Kidney capillary endothelial cell (primary cell): ENCODE data around the gene PLEKHG1.

ENCODE experiments used
- DNase-seq: peaks from one replicate; pipeline ENCODE4 v3.0.0-alpha.2; 2018; ENCODE audit warnings: low spot score

PLEKHG1 gene

DNA sequence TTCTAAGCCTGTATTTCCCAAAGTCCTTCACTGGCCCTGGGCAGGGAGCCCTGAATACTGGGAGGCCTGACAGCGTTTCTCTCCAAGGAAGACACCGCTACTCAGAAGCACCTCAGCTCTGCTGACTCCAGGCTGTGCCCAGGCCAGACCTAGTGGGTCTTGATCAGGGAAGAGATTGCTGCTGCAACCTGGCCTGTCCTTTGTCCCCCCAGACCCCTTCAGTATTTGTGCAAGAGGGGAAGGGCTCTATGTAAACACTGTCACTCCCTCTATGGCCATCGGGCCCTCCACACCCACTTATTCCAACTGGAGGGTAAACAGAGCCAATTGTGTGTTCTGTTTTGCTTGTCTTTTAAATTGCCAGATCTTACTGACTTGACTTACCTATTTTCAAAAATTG, 20.6 kb downstream of the PLEKHG1 start:
- DNase-seq = no peak

GRCh38 chr6:150620763-150621162, 21.1 kb downstream of the PLEKHG1 start:
- no peak for DNase-seq

DNA sequence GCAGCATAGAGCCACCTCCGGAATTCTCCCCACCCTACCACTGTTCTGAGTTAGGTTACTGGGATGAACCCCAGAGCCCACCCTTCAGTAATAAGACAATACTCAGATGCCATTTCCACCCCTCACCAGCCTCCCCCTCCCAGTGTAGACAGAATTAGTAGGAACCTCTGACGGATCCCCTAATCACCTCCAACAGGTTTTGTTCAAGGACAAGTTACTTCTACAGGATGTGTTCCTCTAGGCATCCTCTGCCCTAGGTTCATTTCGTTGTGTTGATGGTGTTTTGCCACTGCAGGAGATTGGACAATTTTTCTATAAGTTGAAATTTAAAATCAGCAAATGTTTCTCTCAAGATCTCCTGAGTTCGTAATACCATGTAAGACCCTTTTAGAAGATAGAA, 22.8 kb downstream of the PLEKHG1 start:
- DNase-seq = no peak

DNA sequence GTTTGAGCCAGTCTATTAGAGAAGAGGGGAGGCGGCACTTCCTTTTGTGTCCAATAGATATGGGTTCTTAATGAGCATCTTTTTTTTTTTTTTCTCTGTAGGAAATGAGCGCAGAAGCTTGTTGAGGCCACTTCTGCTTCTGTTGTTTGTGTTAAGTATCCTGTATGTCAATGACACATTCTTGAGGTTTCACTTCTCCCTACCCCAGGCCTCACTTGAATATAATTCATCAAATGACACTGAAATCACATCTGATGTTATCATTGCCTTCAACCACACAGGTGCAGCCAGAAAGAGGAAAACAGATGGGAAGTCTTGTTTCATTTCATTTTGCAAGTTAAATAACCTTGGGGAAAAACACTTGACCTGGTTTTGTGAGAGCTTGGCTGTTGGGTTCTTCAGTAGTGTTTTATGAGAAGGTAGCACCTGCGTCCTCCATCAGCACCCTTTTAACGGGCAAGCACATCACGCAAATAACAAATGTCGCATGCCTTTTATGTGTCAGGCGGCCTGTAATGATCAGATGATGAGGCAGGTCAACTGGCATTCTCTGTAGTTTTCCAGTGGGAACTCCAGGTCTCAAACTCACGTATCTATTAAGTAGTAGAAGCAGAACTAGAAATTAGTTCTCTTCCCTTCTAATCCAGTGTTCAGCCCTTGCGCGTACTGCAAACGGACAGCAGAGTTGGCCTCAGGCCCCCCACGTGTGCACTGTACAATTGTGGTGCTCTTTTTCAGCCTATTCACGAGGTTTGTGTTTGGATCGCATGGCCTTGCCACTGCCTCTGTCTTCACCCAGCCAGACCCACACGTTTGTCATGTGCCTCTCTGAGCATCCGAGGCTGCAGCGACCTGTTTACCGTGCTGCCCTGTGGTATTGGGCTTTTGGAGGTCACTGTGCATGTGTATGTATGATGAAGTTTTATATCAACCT, 23.5 kb downstream of the PLEKHG1 start:
- peak; percentile 65 for DNase-seq

DNA sequence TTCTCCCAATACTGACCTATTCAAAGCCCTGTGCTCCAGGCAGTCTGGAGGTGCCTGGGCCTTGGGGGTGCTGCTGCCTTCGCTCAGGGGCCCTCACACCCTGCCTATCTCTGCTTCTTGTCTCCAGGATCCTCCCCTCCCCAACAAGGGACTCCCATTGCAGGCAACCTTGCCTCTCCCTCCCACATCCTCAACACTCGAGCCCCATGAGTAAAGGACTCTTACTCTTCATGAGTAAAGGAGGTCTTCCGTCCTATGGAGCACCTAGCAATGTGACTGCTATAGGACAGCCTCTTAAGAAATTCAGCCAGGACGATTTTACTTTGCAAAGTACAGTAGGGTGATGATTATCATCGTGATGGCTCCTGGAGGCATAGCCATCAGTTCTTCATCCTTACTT, 24.5 kb downstream of the PLEKHG1 start:
- DNase-seq = no peak

- no peak for DNase-seq
These were observed 26.2 kb downstream of the PLEKHG1 start for GRCh38 chr6:150625927-150626326.

GRCh38 chr6:150627154-150627553, 27.5 kb downstream of the PLEKHG1 start:
- no peak for DNase-seq

DNA sequence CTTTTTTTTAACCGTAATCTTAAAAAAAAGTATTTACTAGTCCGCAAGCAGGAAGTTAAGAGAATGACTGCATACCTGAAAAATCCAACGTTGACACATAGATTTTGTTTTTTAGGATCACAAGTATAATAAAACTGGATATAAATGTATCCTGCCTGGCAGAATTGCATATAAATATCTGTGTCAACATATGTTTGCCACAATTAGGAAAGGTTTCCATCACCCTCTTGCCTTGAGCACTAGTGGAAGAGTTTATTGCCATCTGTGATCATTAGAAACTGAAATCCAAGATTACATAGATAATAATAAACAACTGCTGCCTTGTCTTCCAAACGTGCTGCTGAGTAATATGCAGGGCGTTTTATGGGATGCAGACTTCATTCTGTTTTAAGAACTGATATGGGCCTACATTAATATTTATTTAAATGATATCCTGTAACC, 27.9 kb downstream of the PLEKHG1 start:
- DNase-seq = peak; percentile 49

- no peak for DNase-seq
These were observed 29.2 kb downstream of the PLEKHG1 start for GRCh38 chr6:150628908-150629307.

- no peak for DNase-seq
These were observed 31.7 kb downstream of the PLEKHG1 start for GRCh38 chr6:150631283-150631983.

- DNase-seq = no peak
These were observed 32.4 kb downstream of the PLEKHG1 start for GRCh38 chr6:150631984-150632642.

GRCh38 chr6:150632785-150633485, 33.2 kb downstream of the PLEKHG1 start:
- no peak for DNase-seq

GRCh38 chr6:150633486-150633834, 33.8 kb downstream of the PLEKHG1 start:
- DNase-seq = no peak

- DNase-seq = no peak
These were observed 34.7 kb downstream of the PLEKHG1 start for GRCh38 chr6:150634176-150634963.

DNA sequence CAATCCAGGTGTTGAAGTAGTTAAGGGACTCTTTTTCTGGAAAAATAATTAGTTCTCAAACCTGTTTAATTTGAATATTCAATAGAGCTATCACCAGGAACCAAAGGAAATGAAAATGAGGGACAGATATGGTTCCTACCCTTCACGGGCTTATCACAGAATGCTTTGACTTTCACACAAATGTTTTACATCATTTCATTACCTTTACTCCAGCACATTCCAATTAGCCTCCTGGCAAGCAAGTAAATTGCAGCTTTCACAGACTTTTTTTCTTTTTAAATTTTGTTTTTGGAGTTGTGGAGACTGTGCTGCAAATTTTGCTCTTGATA, 35.2 kb downstream of the PLEKHG1 start:
- no peak for DNase-seq

GRCh38 chr6:150635906-150636514, 36.3 kb downstream of the PLEKHG1 start:
- no peak for DNase-seq

DNA sequence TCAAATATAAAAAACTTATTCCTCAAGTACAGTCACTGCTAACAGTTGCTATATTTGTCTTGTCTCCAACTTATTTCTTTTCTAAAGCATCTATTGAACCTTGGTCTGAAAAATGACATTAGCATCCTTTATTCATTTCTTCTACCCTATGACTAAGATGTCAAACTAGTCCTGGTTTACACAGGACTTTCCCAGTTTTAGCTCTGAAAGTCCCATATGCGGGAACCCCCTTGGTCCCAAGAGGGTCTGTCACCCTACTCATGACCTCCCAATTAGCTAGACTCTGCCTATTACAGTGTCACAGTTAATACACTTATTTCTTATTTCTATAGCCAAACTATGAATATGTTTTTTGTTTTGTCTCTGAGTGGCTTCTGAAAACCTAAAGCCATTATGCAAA, 37.1 kb downstream of the PLEKHG1 start:
- no peak for DNase-seq

GRCh38 chr6:150637266-150637665, 37.6 kb downstream of the PLEKHG1 start:
- DNase-seq = no peak

GRCh38 chr6:150638267-150638666, 38.6 kb downstream of the PLEKHG1 start:
- DNase-seq = no peak

GRCh38 chr6:150638765-150639164, 39.1 kb downstream of the PLEKHG1 start:
- no peak for DNase-seq

DNA sequence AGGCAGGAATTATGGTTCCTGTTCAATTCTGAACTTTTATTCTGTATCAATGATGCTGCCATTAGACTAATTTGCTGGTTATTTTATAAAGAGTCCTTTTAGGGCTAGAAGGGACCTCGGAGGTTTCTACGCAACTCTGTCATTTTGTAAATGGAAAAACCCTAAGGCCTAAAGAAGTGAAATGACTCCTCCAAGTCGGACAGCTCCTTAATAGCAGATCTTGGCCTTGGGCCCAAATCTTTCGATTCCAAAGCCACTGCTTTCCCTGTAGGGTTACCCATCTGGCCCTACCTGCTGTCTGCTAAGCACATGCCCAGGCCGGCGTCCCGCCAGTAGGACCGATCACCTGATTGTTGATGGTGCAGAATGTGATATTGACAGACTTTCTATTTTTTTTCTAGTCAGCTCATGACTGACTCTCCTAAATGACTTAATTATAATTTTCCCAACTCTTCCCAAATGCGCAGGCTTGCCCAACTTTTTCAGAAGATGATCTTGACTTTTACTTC, 40.2 kb downstream of the PLEKHG1 start:
- no peak for DNase-seq
